Activated T-helper 2 cell treated with anti-CD3 and anti-CD28 coated beads, Interferon-gamma antibody, Interleukin-2, Interleukin-4, amounts not matched to agents 10 μg/mL and 5 μg/mL and 100 μg/mL, durations not matched to agents 14 hours and 24 hours and 36 hours (primary cell): ENCODE measurements around the gene FOXO1. TPM values are rescaled to one million over a fixed set of nuclear protein-coding genes. Genes with fewer than 3 reads are reported as not detected.
"Not testable (repeated sequence)": the region's sequence is repeated elsewhere in the genome, so short reads cannot be mapped to it uniquely, and the experiment has no call there.

Experiments
- DNase-seq: peaks from one replicate; pipeline ENCODE4 v3.0.0; 2021; ENCODE audit warnings: low spot score
- H3K27ac Mint-ChIP-seq: one replicate; pipeline ENCODE4 v1.8.0; 2021; ENCODE audit warnings: mixed read lengths
- H3K27me3 Mint-ChIP-seq: one replicate; pipeline ENCODE4 v1.8.0; 2021; ENCODE audit warnings: low read depth, mixed read lengths
- H3K36me3 Mint-ChIP-seq: one replicate; pipeline ENCODE4 v1.8.0; 2021; ENCODE audit warnings: low read depth, mixed read lengths
- H3K4me1 Mint-ChIP-seq: one replicate; pipeline ENCODE4 v1.8.0; 2021; ENCODE audit warnings: low read depth, mixed read lengths
- H3K4me3 Mint-ChIP-seq: one replicate; pipeline ENCODE4 v1.8.0; 2021; ENCODE audit warnings: low read depth, mild to moderate bottlenecking, moderate library complexity, mixed read lengths
- H3K9me3 Mint-ChIP-seq: one replicate; pipeline ENCODE4 v1.8.0; 2021; ENCODE audit warnings: mixed read lengths
- intact Hi-C: fragments of 100-400 bp; cut with micrococcal nuclease; formaldehyde crosslinking; loops from one replicate; pipeline ENCODE4 v1.15.1; 2023
- total RNA-seq: library from RNA; stranded (reverse); gene quantifications from 2 replicates; pipeline ENCODE4 v1.2.3, GENCODE V29; 2022

FOXO1 gene
- total RNA-seq, 1 donor from 2014 or later: 38.3 TPM

DNA sequence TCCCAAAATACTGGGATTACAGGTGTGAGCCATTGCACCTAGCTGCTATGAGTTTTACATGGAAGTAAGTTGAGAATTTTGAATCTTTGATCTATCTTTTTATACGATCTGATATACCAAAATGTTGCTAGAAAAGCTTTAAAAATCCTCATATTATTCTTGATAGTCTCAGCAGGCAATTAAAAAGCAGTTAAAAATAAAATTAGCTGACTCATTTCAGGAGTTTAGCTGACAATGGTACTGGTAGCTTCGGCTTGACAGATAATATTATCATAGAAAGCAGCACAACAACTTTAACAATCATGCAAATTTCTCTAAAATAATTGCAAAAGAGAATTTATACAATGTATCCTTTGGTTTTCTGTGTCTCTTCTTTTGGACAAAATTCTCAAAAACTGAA, 9.6 kb upstream of the FOXO1 start:
- Mint-ChIP-seq H3K27me3 (no peaks in the 10 kb centered on the region), H3K4me1 (peaks cover 15% of the 10 kb centered on the region), H3K4me3 (no peak overlapping the region), H3K9me3 (no peaks in the 10 kb centered on the region), H3K27ac (no peak overlapping the region), H3K36me3 (no peaks in the 10 kb centered on the region)
- no peak for DNase-seq
- intact Hi-C loops: no loop called here

DNA sequence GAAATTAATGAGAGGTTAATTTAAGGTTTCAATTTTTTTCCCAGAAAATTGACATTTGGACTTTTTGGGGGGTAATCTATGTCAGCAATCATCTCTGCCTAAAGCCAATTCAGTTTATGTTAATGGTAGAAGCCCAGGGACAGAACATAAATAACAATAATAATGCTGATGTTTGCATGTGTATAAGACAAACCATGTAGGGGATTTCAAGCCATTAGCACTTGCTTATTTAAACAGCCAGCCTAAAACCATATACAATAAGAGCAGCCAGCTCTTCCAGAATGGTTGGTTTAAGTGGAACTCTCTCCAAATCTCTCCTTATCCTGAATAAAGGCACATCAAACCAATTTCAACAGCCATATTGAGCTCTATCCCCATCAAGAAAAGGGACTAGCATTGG, 7.0 kb upstream of the FOXO1 start:
- H3K9me3 Mint-ChIP-seq: no peaks in the 10 kb centered on the region
- H3K36me3 Mint-ChIP-seq: no peaks in the 10 kb centered on the region
- no peaks in the 10 kb centered on the region for H3K27me3 Mint-ChIP-seq
- DNase-seq: no peak
- H3K4me1 Mint-ChIP-seq: peaks cover 21% of the 10 kb centered on the region
- H3K27ac Mint-ChIP-seq: no peak overlapping the region
- no peak overlapping the region for H3K4me3 Mint-ChIP-seq
- intact Hi-C loops: no loop called here

DNA sequence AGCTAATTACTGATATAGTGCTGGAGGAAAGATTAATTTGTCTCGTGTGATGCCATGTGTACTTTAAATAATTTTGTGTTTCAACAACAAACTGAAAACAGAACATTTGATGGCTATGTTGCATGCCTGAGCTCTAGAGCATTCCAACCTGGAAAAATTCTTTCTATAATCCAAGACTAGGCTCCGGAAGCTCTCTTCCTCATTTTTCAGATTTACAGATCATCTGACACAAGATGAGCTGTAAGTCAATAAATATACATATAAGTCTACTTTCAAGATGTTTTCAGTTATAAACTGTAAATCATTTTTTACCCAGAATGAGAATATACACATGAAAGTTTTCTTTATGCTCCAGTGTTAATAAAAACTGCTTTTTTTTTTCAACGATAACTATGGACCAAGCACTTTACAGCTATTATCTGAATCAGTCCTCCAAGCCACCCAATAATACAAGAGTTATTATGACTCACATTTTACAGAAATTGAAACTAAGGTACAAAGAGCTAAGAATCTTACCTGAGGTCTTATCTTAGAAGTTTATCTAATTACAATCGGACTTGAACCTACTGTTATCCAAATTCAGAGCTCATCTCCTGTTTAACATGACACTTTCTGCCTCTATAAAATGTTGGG, 6.4 kb upstream of the FOXO1 start:
- intact Hi-C loops: no loop called here
- Mint-ChIP-seq H3K4me1 (peaks cover 27% of the 10 kb centered on the region), H3K36me3 (no peaks in the 10 kb centered on the region), H3K27ac (no peak overlapping the region), H3K27me3 (no peaks in the 10 kb centered on the region), H3K9me3 (no peaks in the 10 kb centered on the region), H3K4me3 (no peak overlapping the region)
- DNase-seq: no peak

DNA sequence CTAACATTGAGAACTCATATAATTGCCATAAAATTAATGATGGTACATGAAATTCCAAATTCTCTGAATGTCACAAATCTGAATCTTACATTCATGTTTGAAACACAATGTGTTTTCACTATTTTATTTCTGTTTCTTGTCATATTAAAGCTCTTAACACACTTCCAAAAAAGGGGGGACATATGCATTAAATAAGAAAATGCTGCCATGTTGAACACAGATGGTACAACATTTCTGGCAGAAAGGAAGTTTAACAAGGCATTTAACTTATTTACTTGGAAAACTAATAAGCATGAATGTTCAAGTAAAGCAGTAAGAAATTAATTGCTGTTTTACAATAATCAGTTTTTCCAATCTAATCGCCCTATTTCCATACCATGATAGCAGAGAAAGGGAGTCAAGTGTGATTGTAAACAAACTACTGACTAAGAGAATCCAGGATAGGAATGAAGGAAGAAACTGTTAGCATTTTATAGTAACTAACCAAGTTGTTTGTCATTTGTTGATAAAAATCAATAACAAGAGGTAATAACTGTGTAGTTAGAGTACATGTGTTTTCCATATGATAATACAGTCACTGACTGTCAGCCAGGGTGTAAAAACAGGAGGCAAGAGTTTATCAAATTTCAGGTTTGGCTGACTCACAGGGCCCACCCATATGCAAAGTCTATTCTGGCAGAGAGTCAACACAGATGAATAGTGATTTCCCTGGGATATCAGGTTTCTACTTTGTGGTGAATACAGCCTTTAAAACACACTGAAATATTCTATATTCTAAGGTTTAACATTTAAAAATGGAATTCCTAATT, 5.7 kb upstream of the FOXO1 start:
- intact Hi-C loops: no loop called here
- Mint-ChIP-seq H3K4me3 (no peak overlapping the region), H3K36me3 (no peaks in the 10 kb centered on the region), H3K9me3 (no peaks in the 10 kb centered on the region), H3K27ac (no peak overlapping the region), H3K27me3 (no peaks in the 10 kb centered on the region), H3K4me1 (peaks cover 33% of the 10 kb centered on the region)
- no peak for DNase-seq

DNA sequence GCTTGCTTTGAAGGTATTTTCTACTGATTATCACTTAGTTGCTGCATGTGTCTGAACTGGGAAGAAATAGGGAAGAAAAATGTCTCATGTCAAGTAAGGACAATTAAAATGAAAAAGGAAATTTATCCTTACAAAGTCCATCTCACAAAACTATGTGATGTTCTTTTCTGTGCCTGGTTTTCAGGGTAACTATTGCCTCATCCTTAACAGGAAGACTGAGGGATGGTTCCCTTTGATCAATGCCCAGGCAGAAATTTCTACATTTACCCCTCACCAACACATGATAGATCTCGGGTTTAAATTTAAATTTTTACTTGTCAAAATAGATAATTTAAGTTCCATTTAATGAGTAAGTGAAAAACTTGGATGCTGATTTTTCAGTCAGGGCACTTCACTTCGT, 3.9 kb upstream of the FOXO1 start:
- intact Hi-C loops: no loop called here
- no peak overlapping the region for H3K4me3 Mint-ChIP-seq

DNA sequence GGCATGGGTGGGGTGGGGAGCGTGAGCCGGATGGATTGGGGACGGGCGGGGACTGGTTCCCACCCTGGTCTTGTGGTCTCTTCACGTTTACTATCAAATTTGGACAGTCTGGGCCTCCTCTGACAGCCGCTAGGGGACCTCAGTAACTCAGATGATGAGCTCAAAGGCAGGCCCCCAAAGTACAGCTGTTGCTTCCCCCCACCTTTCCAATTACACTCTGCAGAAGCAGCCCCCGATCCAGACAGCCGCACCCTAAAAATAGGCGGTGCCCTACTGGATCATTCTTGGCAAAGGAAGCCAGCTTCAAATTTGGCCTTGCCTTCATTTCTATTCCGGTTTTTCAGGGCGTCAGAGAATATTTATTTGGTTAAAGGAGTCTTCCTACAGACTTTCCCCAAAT, 1.9 kb upstream of the FOXO1 start:
- H3K9me3 Mint-ChIP-seq: no peaks in the 10 kb centered on the region
- intact Hi-C loops: loop anchor here (10.0 kb wide), 1 partner anchor 714 kb away; no protein-coding TSS in a partner anchor
- peaks cover 33% of the 10 kb centered on the region for H3K4me1 Mint-ChIP-seq
- DNase-seq: no peak
- H3K27me3 Mint-ChIP-seq: no peaks in the 10 kb centered on the region
- H3K36me3 Mint-ChIP-seq: peaks cover 12% of the 10 kb centered on the region
- peak overlapping the region; percentile 83 for H3K4me3 Mint-ChIP-seq
- H3K27ac Mint-ChIP-seq: no peak overlapping the region

More for the DNA sequence above, 3.9 kb upstream of the FOXO1 start:
- Mint-ChIP-seq H3K9me3 (no peaks in the 10 kb centered on the region), H3K27me3 (no peaks in the 10 kb centered on the region), H3K36me3 (peaks cover 3% of the 10 kb centered on the region), H3K27ac (no peak overlapping the region), H3K4me1 (peaks cover 33% of the 10 kb centered on the region)
- DNase-seq: no peak

DNA sequence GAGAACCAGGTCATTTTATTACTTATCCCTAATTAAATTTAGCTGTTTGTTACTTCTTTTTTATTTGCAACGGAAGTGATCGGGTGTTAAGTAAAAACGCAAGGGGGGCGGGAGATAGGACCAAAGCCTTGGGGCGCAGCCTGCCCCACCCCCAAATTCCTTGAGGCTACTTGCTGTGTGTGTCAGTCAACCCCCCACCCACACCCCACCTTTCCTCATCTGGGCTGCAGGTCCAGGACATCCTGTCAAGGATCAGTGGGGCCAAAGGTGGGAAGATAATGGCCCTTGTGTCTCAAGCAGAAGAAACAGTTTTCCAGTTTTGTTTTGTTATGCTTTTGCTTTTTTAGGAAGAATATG, 1.2 kb upstream of the FOXO1 start:
- DNase-seq: no peak
- intact Hi-C loops: loop anchor here (10.0 kb wide), 1 partner anchor 713 kb away; no protein-coding TSS in a partner anchor
- Mint-ChIP-seq H3K36me3 (peaks cover 17% of the 10 kb centered on the region), H3K9me3 (no peaks in the 10 kb centered on the region), H3K27me3 (no peaks in the 10 kb centered on the region), H3K4me1 (peaks cover 32% of the 10 kb centered on the region), H3K4me3 (peak overlapping the region; percentile 83), H3K27ac (peak overlapping the region; percentile 72)

DNA sequence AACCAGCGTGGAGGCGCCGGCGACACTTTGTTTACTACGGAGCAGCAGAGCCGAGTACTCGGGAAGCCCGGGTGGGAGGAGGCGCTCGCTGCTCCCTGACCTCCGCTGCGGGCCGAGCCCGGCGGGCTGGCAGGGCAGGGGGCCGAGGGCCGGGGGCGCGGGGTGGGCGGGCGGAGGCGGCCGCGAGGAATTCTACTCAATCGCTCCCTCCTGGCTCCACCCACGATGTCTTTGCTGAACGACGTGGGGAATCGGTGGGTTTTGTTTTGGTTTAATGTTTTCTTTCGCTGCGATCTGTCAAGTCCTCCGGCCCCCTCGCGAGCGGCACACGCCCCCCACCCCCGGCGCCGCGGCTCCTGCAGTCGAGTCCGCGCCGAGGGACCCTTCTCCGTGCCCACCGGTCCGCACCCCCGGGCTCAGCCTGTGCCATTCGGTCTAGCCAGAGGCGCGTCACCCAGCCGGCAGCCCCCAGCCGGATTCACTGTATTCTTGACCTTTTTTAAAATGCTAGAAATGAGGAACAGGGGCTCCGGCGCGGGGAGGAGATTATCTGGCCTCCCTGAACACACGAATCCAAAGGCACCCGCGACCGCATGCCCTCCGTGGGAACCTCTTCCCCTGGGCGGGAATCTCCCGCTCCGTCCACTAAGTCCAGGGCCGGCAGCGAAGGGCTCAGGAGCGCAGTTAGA, 636 bp upstream of the FOXO1 start:
- intact Hi-C loops: loop anchor here (10.0 kb wide), 1 partner anchor 712 kb away; no protein-coding TSS in a partner anchor
- peak overlapping the region; percentile 83 for H3K4me3 Mint-ChIP-seq
- peak overlapping the region; percentile 79 for H3K27ac Mint-ChIP-seq
- peaks cover 20% of the 10 kb centered on the region for H3K36me3 Mint-ChIP-seq
- DNase-seq: peak; percentile 16
- no peaks in the 10 kb centered on the region for H3K27me3 Mint-ChIP-seq
- H3K4me1 Mint-ChIP-seq: peaks cover 32% of the 10 kb centered on the region
- H3K9me3 Mint-ChIP-seq: no peaks in the 10 kb centered on the region

DNA sequence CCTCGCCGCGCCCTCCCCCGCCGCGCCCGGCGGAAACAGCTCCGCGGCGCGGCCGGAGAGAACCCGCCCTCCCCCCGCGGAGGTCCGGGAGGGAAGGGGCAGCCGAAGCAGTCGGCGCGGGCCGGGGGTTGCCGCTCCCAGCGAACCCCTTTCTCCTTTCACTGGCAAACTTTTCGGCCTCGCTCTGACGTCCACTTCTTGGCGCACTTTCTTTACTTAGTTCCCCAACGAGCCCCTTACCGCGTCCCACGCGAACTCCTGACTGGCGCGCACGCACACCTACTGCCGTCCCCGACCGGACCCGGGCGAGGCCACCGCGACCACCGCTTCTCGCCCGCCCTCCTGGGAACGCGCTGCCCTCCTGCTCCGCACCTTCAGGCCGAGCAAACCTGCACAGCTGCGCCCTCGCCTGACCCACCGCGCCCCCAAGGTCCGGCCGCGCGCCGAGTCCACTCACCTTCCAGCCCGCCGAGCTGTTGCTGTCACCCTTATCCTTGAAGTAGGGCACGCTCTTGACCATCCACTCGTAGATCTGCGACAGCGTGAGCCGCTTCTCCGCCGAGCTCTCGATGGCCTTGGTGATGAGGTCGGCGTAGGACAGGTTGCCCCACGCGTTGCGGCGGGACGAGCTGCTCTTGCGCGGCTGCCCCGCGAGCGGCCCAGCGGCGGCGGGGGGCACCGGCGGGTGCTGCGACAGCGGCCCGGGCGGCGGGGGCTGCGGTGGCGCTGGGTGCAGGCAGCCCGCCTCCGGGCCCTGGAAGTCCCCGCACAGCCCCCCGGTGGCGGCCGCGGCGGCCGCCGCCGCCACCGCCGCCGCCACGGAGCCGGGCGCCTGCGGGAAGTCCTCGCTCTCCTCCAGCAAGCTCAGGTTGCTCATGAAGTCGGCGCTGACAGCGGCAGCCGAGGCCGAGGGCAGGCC, 1.1 kb downstream of the FOXO1 start:
- Mint-ChIP-seq H3K27ac (peak overlapping the region; percentile 93), H3K4me3 (peak overlapping the region; percentile 86), H3K4me1 (peaks cover 41% of the 10 kb centered on the region), H3K9me3 (no peaks in the 10 kb centered on the region), H3K27me3 (no peaks in the 10 kb centered on the region), H3K36me3 (peaks cover 28% of the 10 kb centered on the region)
- intact Hi-C loops: loop anchor here (2.0 to 10.0 kb wide), 2 partner anchors 415 to 711 kb away; no protein-coding TSS in a partner anchor
- peak; percentile 28 for DNase-seq

DNA sequence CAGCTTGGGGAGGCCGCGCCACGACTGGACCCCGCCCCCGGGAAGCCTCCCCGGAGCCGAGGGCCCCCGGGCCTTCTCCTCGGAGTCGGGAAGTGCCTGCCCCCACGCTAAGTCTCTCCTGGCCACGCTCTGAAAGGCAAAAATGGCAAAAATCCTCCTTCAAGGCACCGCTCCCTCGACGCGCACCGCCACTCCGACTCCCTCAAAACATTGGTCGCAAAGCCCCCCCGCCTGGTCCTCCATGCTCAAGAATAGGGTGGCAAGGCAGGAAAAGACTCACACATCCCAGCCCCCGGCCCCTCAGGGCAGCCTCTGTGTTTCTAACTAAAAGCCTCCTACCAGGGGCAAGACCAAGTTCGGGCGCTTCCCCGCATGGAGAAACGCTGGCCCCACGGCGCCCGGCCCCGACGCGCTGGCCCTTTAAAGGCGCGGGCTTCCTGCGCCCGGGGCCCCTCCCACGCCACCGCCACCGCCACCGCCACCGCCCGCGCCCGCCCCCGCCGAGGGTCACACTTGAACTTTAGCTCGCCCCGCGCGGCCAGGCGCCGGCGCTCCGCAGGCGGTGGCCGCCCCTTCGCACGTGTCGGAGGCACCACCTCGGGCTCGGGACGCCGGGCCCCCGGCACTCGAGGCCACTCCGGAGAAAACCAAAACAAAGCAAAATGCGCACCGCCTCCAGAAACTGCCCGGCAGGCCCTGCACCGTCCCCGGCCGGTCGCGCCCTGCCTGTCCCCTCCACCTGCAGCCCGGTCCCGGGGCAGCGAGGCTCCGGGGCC, 1.9 kb downstream of the FOXO1 start:
- peak overlapping the region; percentile 95 for H3K27ac Mint-ChIP-seq
- no peaks in the 10 kb centered on the region for H3K27me3 Mint-ChIP-seq
- peak; percentile 64 for DNase-seq
- no peaks in the 10 kb centered on the region for H3K9me3 Mint-ChIP-seq
- peaks cover 35% of the 10 kb centered on the region for H3K36me3 Mint-ChIP-seq
- peaks cover 46% of the 10 kb centered on the region for H3K4me1 Mint-ChIP-seq
- peak overlapping the region; percentile 92 for H3K4me3 Mint-ChIP-seq
- intact Hi-C loops: loop anchor here (2.0 to 10.0 kb wide), 7 partner anchors 277 to 977 kb away; no protein-coding TSS in a partner anchor

DNA sequence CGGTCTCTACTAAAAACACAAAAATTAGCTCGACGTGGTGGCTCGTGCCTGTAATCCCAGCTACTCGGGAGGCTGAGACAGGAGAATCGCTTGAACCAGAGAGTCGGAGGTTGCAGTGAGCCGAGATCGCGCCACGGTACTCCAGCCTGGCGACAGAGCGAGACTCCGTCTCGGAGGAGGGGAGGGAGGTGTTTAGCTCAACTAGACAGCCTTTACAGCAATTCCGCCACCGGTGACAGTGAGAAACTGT, 2.4 kb downstream of the FOXO1 start:
- not testable (repeated sequence) for H3K27me3 Mint-ChIP-seq, H3K9me3 Mint-ChIP-seq
- Mint-ChIP-seq H3K36me3 (peaks cover 37% of the 10 kb centered on the region), H3K4me1 (peaks cover 49% of the 10 kb centered on the region), H3K4me3 (peak overlapping the region; percentile 92), H3K27ac (peak overlapping the region; percentile 95)
- intact Hi-C loops: loop anchor here (2.0 to 10.0 kb wide), 7 partner anchors 277 to 977 kb away; no protein-coding TSS in a partner anchor
- peak; percentile 75 for DNase-seq
